NCI-H226 (cell line): ENCODE results near the gene H6PD.

Experiments
- DNase-seq: peaks from one replicate; pipeline ENCODE4 v3.0.0-alpha.2; 2015

The H6PD gene

GRCh38 chr1:9234223-9235095 is at the start of gene H6PD:
Gene H6PD, plus strand, starts transcription at chr1:9234774. Its CDS starts 10,161 bp downstream, at chr1:9244935.
- peak; percentile 68 for DNase-seq

GRCh38 chr1:9186082-9186859 is 48.3 kb upstream of the H6PD start:
- no peak for DNase-seq

DNA sequence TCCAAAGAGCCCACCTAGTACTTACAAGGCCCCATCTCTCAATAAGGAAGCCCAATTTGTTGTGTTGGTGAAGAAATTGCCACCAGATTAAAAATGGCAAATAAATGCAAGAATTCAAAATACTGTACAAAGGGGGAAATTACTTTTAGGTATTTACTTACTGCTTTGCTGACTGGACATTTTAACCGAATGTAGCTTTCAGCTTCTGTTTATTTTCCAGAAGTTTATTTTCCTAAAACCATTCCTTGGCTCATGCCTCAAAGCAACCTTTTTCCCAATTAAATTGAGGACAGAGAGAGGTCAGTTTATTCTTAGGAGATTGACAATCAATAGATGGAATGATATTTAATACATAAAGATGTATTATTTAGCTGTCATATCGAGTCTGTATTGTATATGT is 47.6 kb upstream of the H6PD start:
- no peak for DNase-seq

GRCh38 chr1:9190234-9190633 is 44.3 kb upstream of the H6PD start:
- DNase-seq: no peak

DNA sequence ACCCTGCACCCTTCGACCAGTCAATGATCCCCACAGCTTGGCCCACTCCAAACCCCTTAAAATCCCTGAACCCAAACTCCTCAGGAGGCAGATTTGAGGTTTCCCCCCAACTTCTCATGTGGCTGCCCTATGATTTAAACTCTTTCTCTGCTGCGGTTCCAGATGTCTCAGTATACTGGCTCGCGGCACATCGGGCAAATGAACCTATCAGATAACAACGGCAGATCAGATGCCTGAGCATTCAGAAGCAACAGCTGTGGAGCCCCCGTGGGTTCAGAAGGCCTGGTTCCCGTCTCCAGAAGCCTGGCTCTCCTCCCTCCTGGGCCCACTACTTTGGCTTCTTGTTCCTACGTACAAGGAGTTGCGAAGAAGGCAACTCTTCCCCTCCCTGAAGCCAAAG is 43.3 kb upstream of the H6PD start:
- DNase-seq: no peak

DNA sequence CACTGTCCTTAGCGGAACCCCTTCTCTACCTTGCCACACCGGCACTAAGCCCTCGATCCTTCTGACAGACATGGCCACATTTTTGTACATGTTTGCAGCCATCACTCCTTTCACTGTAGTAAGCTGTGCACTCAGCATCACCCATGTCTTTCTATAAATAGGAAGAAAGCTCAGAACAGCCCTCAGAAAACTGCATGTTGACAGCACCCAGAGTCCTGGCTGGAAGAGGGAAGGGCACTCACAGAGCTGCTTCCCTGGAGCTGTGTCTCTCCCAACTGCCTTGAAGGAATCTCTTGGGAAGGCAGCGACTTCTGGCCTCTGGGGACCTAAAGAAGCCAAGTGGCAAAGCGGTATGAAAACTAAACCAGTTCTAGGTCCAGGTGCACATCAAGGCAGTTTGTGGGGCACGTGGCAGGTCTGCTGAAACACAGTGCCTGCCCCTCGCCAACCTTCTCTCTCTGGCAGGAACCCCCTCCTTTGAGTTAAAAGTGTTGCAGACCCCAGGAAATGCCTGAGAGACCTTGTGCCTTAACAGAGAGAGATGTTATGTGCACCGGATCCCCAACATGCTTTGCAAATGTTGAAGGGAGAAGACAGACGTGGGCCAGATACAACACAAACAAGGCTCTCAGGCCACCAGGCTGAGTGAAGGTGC is 41.9 kb upstream of the H6PD start:
- no peak for DNase-seq

GRCh38 chr1:9193233-9193625 is 41.3 kb upstream of the H6PD start:
- no peak for DNase-seq

- DNase-seq: no peak
Measured at GRCh38 chr1:9194024-9194423, 40.5 kb upstream of the H6PD start.

GRCh38 chr1:9195651-9196050 is 38.9 kb upstream of the H6PD start:
- DNase-seq: no peak

GRCh38 chr1:9196129-9197040 is 38.2 kb upstream of the H6PD start:
- DNase-seq: peak; percentile 46

GRCh38 chr1:9197186-9198099 is 37.1 kb upstream of the H6PD start:
- no peak for DNase-seq

DNA sequence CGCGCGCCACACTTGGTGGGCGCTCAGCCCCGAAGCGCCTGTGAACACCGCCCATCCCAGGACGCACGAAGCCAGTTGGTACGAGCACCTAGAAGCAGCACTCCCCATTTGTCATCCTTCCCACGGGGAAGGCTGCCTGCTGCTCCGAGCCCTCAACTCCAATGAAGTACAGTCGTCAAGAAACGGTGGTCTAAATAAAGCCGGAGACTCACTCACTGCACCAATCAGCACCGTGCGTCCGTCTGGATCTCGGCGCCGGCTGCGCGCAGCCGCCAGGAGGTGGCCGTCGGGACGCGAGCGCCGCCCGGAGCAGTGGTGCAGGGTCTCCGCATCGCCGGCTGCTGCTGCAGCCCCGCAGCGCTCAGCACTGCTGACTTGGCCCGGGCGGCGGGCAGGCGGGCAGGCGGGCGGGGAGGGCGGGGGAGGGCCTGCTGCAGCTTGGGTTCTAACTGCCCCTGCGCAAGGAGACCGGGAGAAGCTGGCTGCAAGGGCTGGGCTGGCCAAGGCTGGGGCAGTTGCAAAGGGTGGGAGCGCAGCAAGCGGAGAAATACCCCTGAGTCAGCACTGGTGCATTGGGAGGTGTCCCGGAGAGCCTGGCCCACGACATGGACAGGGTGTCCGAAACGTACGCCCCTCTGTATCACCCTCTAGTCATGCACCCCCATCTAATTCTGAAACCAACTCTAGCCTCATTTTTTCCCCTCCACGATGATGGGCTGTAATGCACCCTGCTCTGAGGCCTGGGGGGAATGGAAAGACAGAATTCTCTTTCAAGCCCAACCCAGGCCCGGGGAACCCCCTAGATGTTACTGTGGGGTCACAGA is 35.8 kb upstream of the H6PD start:
- DNase-seq: no peak

- no peak for DNase-seq
Measured at GRCh38 chr1:9200441-9200840, 34.1 kb upstream of the H6PD start.

GRCh38 chr1:9201401-9202239 is 33.0 kb upstream of the H6PD start:
- DNase-seq: no peak

DNA sequence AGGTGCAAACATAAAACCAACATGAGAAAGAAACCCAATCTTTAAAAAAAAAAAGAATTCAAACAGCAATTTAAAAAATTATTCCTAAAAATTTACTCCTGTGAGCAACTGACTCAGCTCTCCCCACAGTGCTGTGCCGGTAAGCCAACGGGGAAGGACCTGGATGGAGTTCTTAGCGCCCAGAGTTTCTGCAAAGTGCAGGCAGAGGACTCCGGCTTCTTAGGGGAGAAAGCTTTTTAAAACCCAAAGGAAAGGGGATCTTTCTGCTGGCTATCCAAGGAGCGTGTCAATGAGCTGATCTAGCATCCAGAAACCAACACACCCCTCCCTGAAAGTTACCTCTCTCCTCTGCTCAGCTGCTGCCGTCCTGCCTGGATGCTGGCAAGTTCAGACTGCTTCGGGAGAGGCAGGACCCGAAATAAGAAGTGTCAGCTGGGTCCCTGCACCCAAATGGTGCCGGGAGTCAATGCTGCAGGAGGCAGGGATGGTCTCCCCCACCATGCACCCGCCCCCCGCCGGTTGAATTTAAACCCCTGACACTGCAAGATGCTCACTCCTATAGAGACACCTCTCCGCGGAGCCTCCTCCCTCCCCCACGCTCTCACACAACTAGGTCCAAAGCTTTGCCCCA is 32.2 kb upstream of the H6PD start:
- no peak for DNase-seq

- no peak for DNase-seq
Measured at GRCh38 chr1:9203511-9203982, 31.0 kb upstream of the H6PD start.

GRCh38 chr1:9204156-9204720 is 30.3 kb upstream of the H6PD start:
- no peak for DNase-seq

- DNase-seq: no peak
Measured at GRCh38 chr1:9207086-9207485, 27.5 kb upstream of the H6PD start.

GRCh38 chr1:9207715-9208114 is 26.9 kb upstream of the H6PD start:
- no peak for DNase-seq
